ENCODE data around the gene ATP1B1. TPM values are rescaled to one million over a fixed set of nuclear protein-coding genes. Genes with fewer than 3 reads are reported as not detected.

The ATP1B1 gene
- total RNA-seq, 1 experiment from 2014 or later: 626 TPM

GRCh38 chr1:169119405-169119804 lies 12.9 kb downstream of the ATP1B1 start:
- CTCF ChIA-PET: interaction anchor here (0.7 to 1.7 kb wide), 4 partner anchors 10 to 516 kb away, joined by 3 to 6 read pairs (median 4); no protein-coding TSS in a partner anchor
- DNase-seq: no peak
- Mint-ChIP-seq H3K27me3 (ENCODE audit: unreplicated experiment) (no peaks in the 10 kb centered on the region), H3K4me1 (ENCODE audit: low read depth, unreplicated experiment) (peaks cover 92% of the 10 kb centered on the region), H3K27ac (ENCODE audit: unreplicated experiment) (peak overlapping the region; percentile 66), H3K9me3 (ENCODE audit: low read depth, unreplicated experiment) (no peaks in the 10 kb centered on the region), H3K4me3 (ENCODE audit: low read depth, unreplicated experiment) (peak overlapping the region; percentile 25), H3K36me3 (ENCODE audit: insufficient read depth, unreplicated experiment) (peaks cover 96% of the 10 kb centered on the region)
- intact Hi-C loops (cut with micrococcal nuclease; ENCODE audit: unreplicated experiment): no loop called here
- BruUV-seq (replicated peaks): no TSS peak
- no peak for TF ChIP-seq CTCF (IDR thresholded peaks at IDR 0.05; ENCODE audit: unreplicated experiment)

- intact Hi-C loops (cut with micrococcal nuclease; ENCODE audit: unreplicated experiment): no loop called here
Observed at GRCh38 chr1:169120066-169120465, 13.6 kb downstream of the ATP1B1 start.

GRCh38 chr1:169121146-169121923 lies 14.8 kb downstream of the ATP1B1 start:
- intact Hi-C loops (cut with micrococcal nuclease; ENCODE audit: unreplicated experiment): no loop called here
- no peak for TF ChIP-seq CTCF (IDR thresholded peaks at IDR 0.05; ENCODE audit: unreplicated experiment)
- Mint-ChIP-seq H3K36me3 (ENCODE audit: insufficient read depth, unreplicated experiment) (peaks cover 96% of the 10 kb centered on the region), H3K9me3 (ENCODE audit: low read depth, unreplicated experiment) (no peaks in the 10 kb centered on the region), H3K4me3 (ENCODE audit: low read depth, unreplicated experiment) (peak overlapping the region; percentile 57), H3K27ac (ENCODE audit: unreplicated experiment) (peak overlapping the region; percentile 82), H3K4me1 (ENCODE audit: low read depth, unreplicated experiment) (peaks cover 90% of the 10 kb centered on the region), H3K27me3 (ENCODE audit: unreplicated experiment) (no peaks in the 10 kb centered on the region)
- no TSS peak for BruUV-seq (replicated peaks)
- CTCF ChIA-PET: no interaction called here
- no peak for DNase-seq

More at GRCh38 chr1:169120066-169120465, 13.6 kb downstream of the ATP1B1 start:
- H3K36me3 Mint-ChIP-seq (ENCODE audit: insufficient read depth, unreplicated experiment): peaks cover 96% of the 10 kb centered on the region
- no peak for DNase-seq
- no peaks in the 10 kb centered on the region for H3K9me3 Mint-ChIP-seq (ENCODE audit: low read depth, unreplicated experiment)
- TF ChIP-seq CTCF (IDR thresholded peaks at IDR 0.05; ENCODE audit: unreplicated experiment): no peak
- H3K4me3 Mint-ChIP-seq (ENCODE audit: low read depth, unreplicated experiment): peak overlapping the region; percentile 25
- H3K27ac Mint-ChIP-seq (ENCODE audit: unreplicated experiment): peak overlapping the region; percentile 66
- CTCF ChIA-PET: interaction anchor here (0.7 to 1.7 kb wide), 2 partner anchors 517 to 685 kb away, joined by 4 to 6 read pairs; no protein-coding TSS in a partner anchor
- H3K27me3 Mint-ChIP-seq (ENCODE audit: unreplicated experiment): no peaks in the 10 kb centered on the region
- H3K4me1 Mint-ChIP-seq (ENCODE audit: low read depth, unreplicated experiment): peaks cover 92% of the 10 kb centered on the region
- no TSS peak for BruUV-seq (replicated peaks)

GRCh38 chr1:169122976-169123375 lies 16.5 kb downstream of the ATP1B1 start:
- Mint-ChIP-seq H3K4me1 (ENCODE audit: low read depth, unreplicated experiment) (peaks cover 85% of the 10 kb centered on the region), H3K36me3 (ENCODE audit: insufficient read depth, unreplicated experiment) (peaks cover 95% of the 10 kb centered on the region), H3K4me3 (ENCODE audit: low read depth, unreplicated experiment) (peak overlapping the region; percentile 2), H3K9me3 (ENCODE audit: low read depth, unreplicated experiment) (no peaks in the 10 kb centered on the region), H3K27ac (ENCODE audit: unreplicated experiment) (peak overlapping the region; percentile 11), H3K27me3 (ENCODE audit: unreplicated experiment) (no peaks in the 10 kb centered on the region)
- intact Hi-C loops (cut with micrococcal nuclease; ENCODE audit: unreplicated experiment): no loop called here
- BruUV-seq (replicated peaks): no TSS peak
- TF ChIP-seq CTCF (IDR thresholded peaks at IDR 0.05; ENCODE audit: unreplicated experiment): no peak
- DNase-seq: no peak
- CTCF ChIA-PET: no interaction called here

Measured in Calu3 (cell line).